Transverse colon (tissue), 4 donors: Measurements from ENCODE around the gene SBF2. TPM values are rescaled to one million over a fixed set of nuclear protein-coding genes. Genes with fewer than 3 reads are reported as not detected.
A peak's percentile ranks its signal among the peaks of the same experiment; 100 is the strongest.

ENCODE experiments used
- DNase-seq: peaks from one replicate; pipeline ENCODE4 v3.0.0-alpha.2; 2019
- H3K27ac ChIP-seq, 4 donors: fragments of 200-600 bp; sonication (generic); 2 replicates each; pipeline ENCODE4 v1.5.1; 2016 to 2018; ENCODE audit warnings: inconsistent platforms in 4 of 4
- H3K27me3 ChIP-seq: fragments of 200-600 bp; sonication (generic); 2 replicates; pipeline ENCODE4 v1.5.1; 2017; ENCODE audit warnings: inconsistent platforms
- H3K36me3 ChIP-seq, 4 donors: fragments of 200-600 bp; sonication (generic); 2 replicates each; pipeline ENCODE4 v1.5.1; 2017 to 2019; ENCODE audit warnings: inconsistent platforms in 4 of 4
- H3K4me1 ChIP-seq, 4 donors: fragments of 200-600 bp; sonication (generic); 2 replicates each; pipeline ENCODE4 v1.5.1; 2017 to 2020; ENCODE audit warnings: inconsistent platforms in 4 of 4
- H3K4me3 ChIP-seq, 4 donors: fragments of 200-600 bp; sonication (generic); 1 replicate in 1 of 4; 2 replicates in 3 of 4; pipeline versions ENCODE4 v1.5.1 to v1.6.1; 2017 to 2019; ENCODE audit warnings: inconsistent platforms in 4 of 4
- H3K9me3 ChIP-seq, 2 donors: fragments of 200-600 bp; sonication (generic); 2 replicates each; pipeline ENCODE4 v1.5.1; 2017 to 2019; ENCODE audit warnings: inconsistent platforms in 2 of 2
- EP300 ChIP-seq: sonication (generic); formaldehyde crosslinking; IDR thresholded peaks from one replicate; pipeline ENCODE4 v1.6.1; 2017; ENCODE audit warnings: antibody characterized with exemption, low read depth
- POLR2A ChIP-seq: fragments of 450-650 bp; IDR thresholded peaks from one replicate; pipeline ENCODE4 v1.6.1; 2016; ENCODE audit warnings: antibody characterized with exemption, mild to moderate bottlenecking, moderate library complexity
- POLR2AphosphoS5 ChIP-seq, 3 donors: sonication (generic); formaldehyde crosslinking; IDR thresholded peaks; one replicate each; pipeline ENCODE4 v1.6.1; 2016; ENCODE audit warnings: antibody characterized with exemption in 3 of 3
- WGBS, 2 donors: methylation state at CpG; one replicate each; pipeline ENCODE4 v1.1.5; 2018; ENCODE audit warnings: low coverage in 1 of 2; 5-methylcytosine and 5-hydroxymethylcytosine counted together
- in situ Hi-C, 4 donors: fragments of 200-750 bp; cut with MboI; loops; one replicate each; pipeline versions ENCODE4 v1.15.0 to v1.15.1; 2017; ENCODE audit warnings: low sequenced_read_pairs in 3 of 4, low pct_ligation_motif_present in 1 of 4, low pct_unique_long_range_greater_than_20kb in 1 of 4
- intact Hi-C: fragments of 100-400 bp; cut with DNase I; formaldehyde crosslinking; loops from one replicate; pipeline ENCODE4 v1.15.1; 2023; ENCODE audit warnings: low total_unique reads
- total RNA-seq, 4 donors: library from RNA; depleted of rRNA; stranded (reverse); fragments of >200 nt; gene quantifications; one replicate each; pipeline ENCODE4 v1.1.0, GENCODE V29; 2016
- TF ChIP-seq, protein P1 (sequence below), 5 experiments: fragments of 200-600 bp in 3 of 5; fragments of 450-650 bp in 2 of 5; sonication (generic) in 3 of 5; IDR thresholded peaks; 1 replicate in 2 of 5; 2 replicates in 3 of 5; pipeline ENCODE4 v1.5.1; 2016 to 2017; ENCODE audit warnings: antibody characterized with exemption in 5 of 5, inconsistent platforms in 3 of 5, mild to moderate bottlenecking in 2 of 5, moderate library complexity in 1 of 5

SBF2 gene
- total RNA-seq, 4 donors from 2014 or later, result 46.4 to 71.0 (median 54.8) TPM

GRCh38 chr11:10113852-10114251 is 180.2 kb downstream of the SBF2 start:
- H3K4me1 ChIP-seq, result peaks cover 0 to 7% (median 0%) of the 10 kb centered on the region in 4 donors
- no peak for DNase-seq
- H3K4me3 ChIP-seq, result no peak overlapping the region
- no peaks in the 10 kb centered on the region for H3K36me3 ChIP-seq
- TF ChIP-seq POLR2AphosphoS5 (IDR thresholded peaks at IDR 0.05), result no peak
- TF ChIP-seq POLR2A, result no peak
- no peak for TF ChIP-seq EP300
- TF ChIP-seq, protein P1, sequence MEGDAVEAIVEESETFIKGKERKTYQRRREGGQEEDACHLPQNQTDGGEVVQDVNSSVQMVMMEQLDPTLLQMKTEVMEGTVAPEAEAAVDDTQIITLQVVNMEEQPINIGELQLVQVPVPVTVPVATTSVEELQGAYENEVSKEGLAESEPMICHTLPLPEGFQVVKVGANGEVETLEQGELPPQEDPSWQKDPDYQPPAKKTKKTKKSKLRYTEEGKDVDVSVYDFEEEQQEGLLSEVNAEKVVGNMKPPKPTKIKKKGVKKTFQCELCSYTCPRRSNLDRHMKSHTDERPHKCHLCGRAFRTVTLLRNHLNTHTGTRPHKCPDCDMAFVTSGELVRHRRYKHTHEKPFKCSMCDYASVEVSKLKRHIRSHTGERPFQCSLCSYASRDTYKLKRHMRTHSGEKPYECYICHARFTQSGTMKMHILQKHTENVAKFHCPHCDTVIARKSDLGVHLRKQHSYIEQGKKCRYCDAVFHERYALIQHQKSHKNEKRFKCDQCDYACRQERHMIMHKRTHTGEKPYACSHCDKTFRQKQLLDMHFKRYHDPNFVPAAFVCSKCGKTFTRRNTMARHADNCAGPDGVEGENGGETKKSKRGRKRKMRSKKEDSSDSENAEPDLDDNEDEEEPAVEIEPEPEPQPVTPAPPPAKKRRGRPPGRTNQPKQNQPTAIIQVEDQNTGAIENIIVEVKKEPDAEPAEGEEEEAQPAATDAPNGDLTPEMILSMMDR (IDR thresholded peaks at IDR 0.05), result no peak
- no peak overlapping the region for H3K27ac ChIP-seq
- intact Hi-C loops, result no loop called here
- no peaks in the 10 kb centered on the region for H3K9me3 ChIP-seq
- in situ Hi-C loops, result no loop called here
- no peaks in the 10 kb centered on the region for H3K27me3 ChIP-seq

- H3K36me3 ChIP-seq, result no peaks in the 10 kb centered on the region
- no peak overlapping the region for H3K4me3 ChIP-seq
- TF ChIP-seq POLR2AphosphoS5 (IDR thresholded peaks at IDR 0.05), result peak in 1 of 3 donors; percentile 49
- TF ChIP-seq, protein P1 (IDR thresholded peaks at IDR 0.05), result no peak
- H3K27me3 ChIP-seq, result no peaks in the 10 kb centered on the region
- intact Hi-C loops, result no loop called here
- peaks cover 0 to 3% (median 0%) of the 10 kb centered on the region in 4 donors for H3K4me1 ChIP-seq
- in situ Hi-C loops, result no loop called here
- H3K9me3 ChIP-seq, result no peaks in the 10 kb centered on the region
- WGBS, 2 donors, result 56 to 62% methylated on average over 1 of the region's 1 CpG
- no peak for DNase-seq
- H3K27ac ChIP-seq, result peak overlapping the region in 3 of 4 donors; percentile 12 to 45 (median 23)
These were observed 184.2 kb downstream of the SBF2 start for GRCh38 chr11:10109806-10110205.

GRCh38 chr11:10108915-10109680 is 184.9 kb downstream of the SBF2 start:
- no peaks in the 10 kb centered on the region for H3K36me3 ChIP-seq
- in situ Hi-C loops (no loop called here), intact Hi-C loops (no loop called here)
- no peaks in the 10 kb centered on the region for H3K9me3 ChIP-seq
- H3K4me1 ChIP-seq, result no peaks in the 10 kb centered on the region
- DNase-seq, result no peak
- no peaks in the 10 kb centered on the region for H3K27me3 ChIP-seq
- peak in 1 of 3 donors; percentile 22 for TF ChIP-seq POLR2AphosphoS5 (IDR thresholded peaks at IDR 0.05)
- TF ChIP-seq, protein P1 (IDR thresholded peaks at IDR 0.05), result no peak
- TF ChIP-seq EP300, result no peak
- no peak for TF ChIP-seq POLR2A
- 37 to 52% methylated on average over 3 of the region's 3 CpGs for WGBS, 2 donors
- no peak overlapping the region for H3K4me3 ChIP-seq
- peak overlapping the region in 3 of 4 donors; percentile 12 to 45 (median 23) for H3K27ac ChIP-seq

- 83 to 90% methylated on average over 2 of the region's 2 CpGs for whole genome bisulfite sequencing, 2 donors
- in situ Hi-C loops (no loop called here), intact Hi-C loops (no loop called here)
- DNase-seq, result no peak
- TF ChIP-seq, protein P1 (IDR thresholded peaks at IDR 0.05), result no peak
- TF ChIP-seq POLR2AphosphoS5 (IDR thresholded peaks at IDR 0.05) (no peak), EP300 (no peak), POLR2A (no peak)
- Histone ChIP-seq H3K4me1 (no peaks in the 10 kb centered on the region), H3K27ac (no peak overlapping the region), H3K9me3 (no peaks in the 10 kb centered on the region), H3K36me3 (no peaks in the 10 kb centered on the region), H3K4me3 (no peak overlapping the region), H3K27me3 (no peaks in the 10 kb centered on the region)
These were observed 186.5 kb downstream of the SBF2 start for GRCh38 chr11:10107497-10107896.
